HG02642 (cell line): ENCODE data around the gene RPS19.

Experiments
- ATAC-seq: cut with Tn5 transposase; IDR thresholded peaks from one replicate; pipeline ENCODE4 v1.9.1; 2021; ENCODE audit warnings: mild to moderate bottlenecking; ENCODE audit not compliant: unreplicated experiment, poor library complexity

RPS19 gene

DNA sequence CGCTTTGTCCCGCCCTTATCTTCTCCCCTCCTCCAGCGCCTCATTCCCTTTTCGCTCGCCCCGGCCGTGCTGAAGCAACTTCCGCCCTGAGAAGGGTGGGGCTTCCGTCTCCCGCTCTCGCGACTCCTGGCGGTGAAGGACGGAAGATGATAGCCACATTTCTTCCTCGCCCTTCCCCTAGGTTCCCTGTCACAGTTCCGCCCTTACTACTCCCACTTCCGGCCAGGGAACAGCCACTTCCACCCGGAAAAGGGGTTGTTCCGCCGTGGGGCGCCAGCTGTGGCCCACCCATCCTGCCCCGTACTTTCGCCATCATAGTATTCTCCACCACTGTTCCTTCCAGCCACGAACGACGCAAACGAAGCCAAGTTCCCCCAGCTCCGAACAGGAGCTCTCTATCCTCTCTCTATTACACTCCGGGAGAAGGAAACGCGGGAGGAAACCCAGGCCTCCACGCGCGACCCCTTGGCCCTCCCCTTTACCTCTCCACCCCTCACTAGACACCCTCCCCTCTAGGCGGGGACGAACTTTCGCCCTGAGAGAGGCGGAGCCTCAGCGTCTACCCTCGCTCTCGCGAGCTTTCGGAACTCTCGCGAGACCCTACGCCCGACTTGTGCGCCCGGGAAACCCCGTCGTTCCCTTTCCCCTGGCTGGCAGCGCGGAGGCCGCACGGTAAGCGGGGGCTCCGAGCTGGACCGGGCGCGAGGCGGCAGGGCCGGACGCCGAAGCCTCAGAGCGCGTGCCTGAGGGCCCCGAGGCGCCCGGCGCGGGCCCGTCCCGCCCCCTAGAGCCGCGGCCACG, at the start of gene RPS19:
RPS19 (plus strand) TSS at position 638 of the 801 bp plus-strand sequence. CDS start 520 bp downstream, outside the sequence.
- peak; percentile 84 for ATAC-seq

DNA sequence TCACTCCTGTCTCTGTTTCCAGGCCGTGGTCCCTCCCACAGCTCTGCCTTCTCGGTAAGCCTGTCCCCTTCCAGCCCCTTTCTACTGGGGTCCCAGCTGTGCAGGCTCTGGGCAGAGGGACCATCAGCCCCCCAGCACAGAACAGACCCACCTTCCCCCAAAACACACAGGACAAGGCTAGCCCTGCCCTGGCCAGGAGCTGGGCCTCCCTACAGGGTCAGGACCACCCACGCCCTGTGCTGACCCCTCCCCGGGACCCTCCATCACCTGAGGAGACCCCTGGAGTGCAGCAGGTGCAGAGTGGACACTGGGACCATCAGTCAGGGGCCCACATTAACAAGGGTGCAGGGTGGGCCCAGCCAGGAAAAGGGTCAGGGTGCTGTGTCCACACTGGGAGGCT, 49.8 kb upstream of the RPS19 start:
- ATAC-seq = no peak

DNA sequence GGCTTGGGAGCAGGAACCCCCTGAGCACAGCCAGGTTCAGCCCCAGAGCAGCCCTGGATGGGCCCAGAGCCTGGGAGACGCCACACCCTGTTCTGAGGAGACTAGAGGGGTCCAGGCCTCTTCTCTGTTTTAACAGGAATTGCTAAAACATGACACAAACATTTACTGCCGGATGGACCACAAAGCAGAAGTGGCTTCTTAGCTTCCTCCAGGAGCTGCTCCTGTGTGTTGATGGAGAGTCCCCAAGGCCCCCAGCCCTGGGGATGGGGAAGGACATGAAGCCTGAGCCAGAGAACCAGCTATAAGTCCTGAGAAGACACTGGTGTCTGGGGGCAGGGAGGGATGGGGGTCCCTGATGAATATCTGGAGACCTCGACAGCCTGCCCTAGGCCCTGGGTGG, 49.0 kb upstream of the RPS19 start:
- ATAC-seq = no peak

DNA sequence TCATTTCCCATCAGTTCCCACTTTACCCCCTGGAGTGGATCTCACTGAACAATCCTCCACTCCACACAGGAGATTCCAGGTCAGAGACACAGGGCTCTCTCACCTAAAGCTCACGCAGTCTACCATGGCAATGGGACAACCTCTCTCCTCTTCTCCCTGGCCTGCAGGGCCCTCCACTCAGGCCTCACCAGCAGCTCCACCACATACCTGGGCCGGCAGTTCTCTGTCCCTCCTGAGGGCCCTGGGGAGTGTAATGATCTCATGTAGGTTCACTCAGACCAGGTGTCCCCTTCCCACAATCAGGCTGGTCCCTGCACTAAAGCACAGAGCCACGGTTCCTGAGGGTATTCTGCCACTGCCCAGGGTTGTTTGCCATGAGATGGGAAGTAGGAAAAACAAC, 48.1 kb upstream of the RPS19 start:
- ATAC-seq = no peak

DNA sequence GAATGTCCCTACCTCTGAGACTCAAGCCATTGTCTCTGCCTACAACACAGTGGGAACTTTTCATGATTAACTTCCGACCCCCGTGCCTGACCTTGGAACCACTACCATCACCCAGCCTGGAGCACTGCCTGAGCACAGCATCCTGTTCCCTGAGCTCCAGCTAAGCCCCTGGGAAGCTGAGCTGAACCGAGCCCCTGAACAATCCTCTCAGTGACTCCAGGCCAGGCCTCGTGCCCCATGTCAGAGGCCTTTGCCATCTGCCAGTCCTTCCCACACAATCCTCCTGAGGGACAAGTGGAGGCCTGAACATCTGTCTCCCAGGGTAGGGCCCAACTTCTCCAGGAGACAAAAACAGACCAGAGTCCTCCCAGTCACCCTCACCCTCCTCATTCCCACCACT, 46.1 kb upstream of the RPS19 start:
- ATAC-seq = no peak

DNA sequence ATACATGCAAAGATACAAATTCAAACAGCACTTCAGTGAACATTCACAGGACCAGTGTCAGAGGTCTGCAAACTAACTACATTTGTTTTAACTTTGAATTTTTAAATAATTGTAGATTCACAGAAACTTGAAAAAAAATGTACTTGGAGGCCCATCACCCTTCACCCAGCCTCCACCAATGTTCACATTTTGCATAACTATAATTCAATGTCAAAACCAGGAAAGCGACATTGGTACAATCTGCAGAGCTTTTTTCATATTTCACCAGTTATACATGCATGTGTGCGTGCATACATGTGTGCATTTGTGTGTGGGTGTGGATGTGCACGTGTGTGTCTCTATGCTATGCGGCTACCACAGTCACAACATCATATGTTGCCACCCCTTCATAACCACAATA, 44.8 kb upstream of the RPS19 start:
- no peak for ATAC-seq

DNA sequence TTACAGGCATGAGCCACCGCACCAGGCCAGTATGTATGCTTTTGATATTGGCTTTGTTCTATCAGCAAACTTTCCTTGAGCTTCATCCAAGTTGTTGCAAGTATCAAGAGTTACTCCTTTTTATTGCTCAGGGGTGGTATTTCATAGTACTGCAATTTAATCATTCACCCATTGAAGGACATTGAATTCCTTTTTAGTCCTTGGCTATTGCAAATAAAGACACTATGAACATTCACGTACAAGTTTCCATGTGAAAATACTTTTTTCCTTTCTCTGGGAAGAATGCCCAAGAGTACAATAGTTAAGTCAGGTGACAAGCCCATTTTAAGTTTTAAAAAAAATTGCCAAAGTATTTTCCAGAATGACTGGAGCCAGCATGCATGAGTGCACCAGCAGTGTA, 43.3 kb upstream of the RPS19 start:
- ATAC-seq = no peak

DNA sequence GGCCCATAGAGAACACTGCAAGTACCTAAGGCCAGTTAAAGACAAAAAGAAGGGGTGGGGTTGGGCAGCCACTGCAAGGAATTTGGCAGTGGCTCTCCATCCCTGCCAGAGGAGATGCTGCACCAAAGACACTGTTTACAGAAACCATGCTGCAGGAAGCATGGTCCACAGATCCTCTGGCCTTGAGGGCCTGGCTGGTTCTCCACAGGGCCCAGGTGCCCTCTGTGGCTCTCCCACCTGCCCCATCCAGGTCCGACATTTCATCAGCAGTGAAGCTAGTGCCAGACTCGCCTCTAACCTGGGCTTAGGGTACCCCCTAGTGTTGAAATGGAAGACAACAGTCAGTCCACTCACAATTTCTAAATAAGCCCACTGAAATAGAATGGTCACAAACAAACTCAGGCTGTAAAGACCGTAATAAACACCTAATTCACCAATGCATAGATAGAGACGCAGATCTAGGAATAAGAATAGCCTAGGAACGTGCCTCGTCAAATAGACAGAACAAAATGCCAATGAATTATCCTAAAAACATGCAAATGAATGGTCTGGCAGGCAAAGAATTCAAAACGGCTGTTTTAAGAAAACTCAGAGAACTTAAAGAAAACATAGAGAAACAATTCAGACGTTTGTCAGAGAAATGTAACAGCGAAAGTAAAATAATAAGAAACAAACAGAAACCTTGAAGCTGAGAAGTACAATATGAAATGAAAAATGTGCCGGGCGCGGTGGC, 38.9 kb upstream of the RPS19 start:
- ATAC-seq = no peak

DNA sequence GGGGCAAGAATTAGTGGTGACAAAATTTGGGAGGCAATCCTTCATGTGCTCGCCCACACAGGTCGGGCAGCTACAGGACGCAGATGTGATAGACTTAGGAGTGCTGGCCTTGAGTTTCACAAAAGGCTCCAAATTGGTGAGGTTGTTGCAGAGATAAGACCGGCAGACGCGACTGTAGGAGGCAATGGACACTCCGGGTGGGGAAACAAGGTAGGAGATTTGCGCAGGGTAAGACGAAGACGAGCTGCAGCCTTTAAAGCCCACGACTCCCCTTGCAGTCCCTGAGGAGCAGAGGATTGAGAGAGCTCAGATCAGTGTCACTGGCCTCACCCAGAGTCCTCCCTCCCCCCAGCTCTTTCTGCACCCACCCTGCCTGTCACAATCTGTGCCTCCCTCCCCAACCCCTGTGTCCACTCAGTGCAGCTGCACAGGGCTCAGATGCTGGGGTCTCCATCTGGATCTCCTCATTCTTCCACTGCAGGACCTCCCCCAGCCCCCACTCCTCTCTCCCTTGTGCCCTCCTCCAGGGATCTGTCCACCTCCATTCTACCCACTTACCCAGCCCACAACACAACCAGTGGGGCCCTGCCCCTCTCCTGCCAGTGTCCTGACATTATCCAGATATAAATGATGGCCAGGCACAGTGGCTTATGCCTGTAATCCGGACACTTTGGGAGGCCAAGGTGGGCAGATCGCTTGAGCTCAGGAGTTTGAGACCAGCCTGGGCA, 21.9 kb upstream of the RPS19 start:
- no peak for ATAC-seq

DNA sequence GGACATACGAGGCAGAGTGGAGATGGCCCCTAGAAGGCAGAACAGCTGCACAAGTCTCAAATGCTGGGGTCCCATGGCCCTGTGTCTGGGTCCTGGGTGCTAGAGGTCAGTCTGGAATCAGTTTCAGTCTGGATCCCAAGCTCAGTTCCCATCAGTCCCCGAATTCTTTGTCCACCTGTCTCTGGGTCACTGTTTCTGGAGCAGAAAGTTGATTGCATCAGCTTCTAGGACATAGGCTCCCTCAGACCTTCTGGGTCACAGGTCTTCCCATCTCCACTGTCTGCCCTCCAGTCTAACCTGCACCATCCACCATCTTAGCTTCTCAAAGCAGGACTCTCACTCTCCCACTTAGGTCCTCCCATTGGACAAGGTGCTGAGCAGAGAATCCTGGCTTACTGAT, 20.8 kb upstream of the RPS19 start:
- no peak for ATAC-seq

DNA sequence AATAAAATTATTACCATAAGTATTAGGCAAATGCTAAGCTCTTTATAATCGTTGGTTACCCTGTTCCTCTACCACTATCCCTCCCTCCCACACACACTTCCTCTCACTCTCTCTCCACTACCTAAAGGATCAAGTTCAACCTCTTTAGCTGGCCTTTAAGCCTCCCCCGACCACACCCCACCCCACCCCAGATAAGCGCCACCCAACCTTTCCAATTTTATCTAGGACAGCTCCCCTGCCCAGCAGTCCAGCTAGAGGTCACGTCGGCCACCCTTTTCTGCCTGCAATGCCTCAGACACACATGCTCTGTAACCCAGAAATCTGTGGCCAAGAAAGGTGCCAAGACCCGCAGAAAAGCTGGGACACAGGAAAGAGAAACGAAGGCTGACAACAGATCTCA, 16.7 kb upstream of the RPS19 start:
- ATAC-seq = no peak

DNA sequence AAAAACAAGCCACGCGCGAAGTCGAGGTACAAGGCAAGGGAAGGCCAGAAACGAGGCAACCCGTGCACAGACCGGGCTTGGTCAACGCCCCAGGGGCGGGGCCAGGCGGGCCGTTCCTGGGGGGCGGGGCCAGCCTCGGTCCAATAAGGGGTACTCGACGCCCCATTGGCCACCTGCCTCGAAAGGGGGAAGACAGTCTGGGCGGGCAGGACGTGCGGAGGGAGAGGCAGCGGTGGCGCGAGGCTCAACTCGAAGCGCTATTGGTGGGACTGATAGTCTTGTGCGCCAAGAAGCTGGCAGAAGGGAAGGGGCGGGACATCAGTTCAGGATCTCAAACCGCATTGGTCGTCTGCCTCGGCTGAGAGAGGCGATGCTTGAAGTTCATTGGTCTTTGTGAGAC, 15.5 kb upstream of the RPS19 start, which contains the start of gene LYPD4:
LYPD4 (minus strand) TSS at position 83 of the 400 bp plus-strand sequence. CDS start 5,398 bp downstream, outside the sequence.
- no peak for ATAC-seq

DNA sequence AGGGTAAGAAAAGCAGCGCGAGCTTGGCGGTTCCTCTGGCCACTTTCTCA, 15.2 kb upstream of the RPS19 start, which contains the start of gene DMRTC2:
DMRTC2 (plus strand) TSS at position 42 of the 50 bp plus-strand sequence. CDS start 2,387 bp downstream, outside the sequence.
- no peak for ATAC-seq

DNA sequence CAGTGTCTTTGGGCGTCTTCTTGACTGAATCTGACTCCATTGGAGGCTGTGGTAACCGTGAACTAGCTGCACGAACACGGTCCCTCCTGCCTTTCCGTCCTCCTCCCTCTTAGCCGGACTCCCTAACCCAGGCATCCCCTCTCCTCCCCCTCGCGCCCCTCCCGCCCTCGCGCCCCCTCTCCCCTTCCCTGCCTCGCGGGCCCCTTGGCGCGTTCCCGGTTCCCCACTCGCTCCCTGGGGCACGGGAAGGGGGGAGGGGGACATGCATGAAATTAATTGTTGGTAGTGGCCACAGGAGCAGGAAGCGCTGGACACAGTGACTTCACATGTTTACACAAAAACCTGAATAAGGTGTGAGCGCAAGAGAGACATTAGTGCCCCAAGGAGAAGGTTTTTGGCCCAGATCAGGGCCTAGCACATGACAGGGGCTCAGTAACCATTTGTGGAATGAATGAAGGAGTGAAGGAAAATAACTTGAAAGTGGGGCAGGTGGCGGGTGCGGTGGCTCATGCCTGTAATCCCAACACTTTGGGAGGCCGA, 14.9 kb upstream of the RPS19 start:
- ATAC-seq = no peak

DNA sequence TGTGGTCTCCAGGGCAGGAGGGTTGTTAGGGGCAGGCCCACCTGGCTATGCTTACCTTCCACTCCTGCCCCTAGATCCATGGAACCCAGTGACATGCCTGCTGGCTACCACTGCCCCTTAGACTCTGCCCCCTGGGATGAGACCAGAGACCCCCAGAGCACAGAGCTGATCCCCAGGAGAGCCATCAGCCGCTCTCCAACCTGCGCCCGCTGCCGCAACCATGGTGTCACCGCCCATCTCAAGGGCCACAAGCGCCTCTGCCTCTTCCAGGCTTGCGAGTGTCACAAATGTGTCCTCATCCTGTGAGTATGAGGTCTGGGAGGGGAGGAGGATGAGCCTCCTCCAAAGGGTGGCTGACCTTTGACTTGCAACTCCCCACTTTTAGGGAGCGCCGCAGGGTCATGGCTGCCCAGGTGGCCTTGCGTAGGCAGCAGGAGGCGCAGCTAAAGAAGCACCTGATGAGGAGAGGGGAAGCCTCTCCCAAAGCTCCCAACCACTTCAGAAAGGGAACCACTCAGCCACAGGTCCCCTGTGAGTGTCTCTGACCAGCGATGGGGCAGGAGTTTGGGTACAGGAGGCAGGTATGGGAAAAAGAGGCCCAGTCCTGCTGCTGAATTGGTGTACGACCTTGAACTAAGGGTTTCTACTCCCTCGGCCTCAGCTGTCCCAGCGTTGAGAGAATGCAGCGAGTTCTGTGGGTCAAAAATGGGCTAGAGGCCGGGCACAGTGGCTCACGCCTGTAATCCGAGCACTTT, 12.5 kb upstream of the RPS19 start:
- ATAC-seq = no peak

DNA sequence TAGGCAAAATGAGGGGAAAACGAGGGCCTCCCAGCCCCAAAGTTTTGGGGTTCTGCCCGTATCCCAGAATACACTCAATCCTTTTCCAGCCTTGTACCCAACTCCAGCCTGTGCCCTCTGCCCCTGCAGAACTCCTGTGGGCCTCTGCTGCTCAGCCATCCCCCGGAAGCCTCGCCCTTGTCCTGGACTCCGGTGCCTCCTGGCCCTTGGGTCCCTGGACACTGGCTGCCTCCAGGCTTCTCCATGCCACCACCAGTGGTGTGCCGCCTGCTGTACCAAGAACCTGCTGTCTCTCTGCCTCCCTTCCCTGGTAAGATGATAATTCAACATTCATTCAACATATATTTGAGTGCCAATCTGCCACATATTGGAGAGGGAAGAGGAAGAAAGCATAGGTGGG, 11.4 kb upstream of the RPS19 start:
- ATAC-seq = no peak

DNA sequence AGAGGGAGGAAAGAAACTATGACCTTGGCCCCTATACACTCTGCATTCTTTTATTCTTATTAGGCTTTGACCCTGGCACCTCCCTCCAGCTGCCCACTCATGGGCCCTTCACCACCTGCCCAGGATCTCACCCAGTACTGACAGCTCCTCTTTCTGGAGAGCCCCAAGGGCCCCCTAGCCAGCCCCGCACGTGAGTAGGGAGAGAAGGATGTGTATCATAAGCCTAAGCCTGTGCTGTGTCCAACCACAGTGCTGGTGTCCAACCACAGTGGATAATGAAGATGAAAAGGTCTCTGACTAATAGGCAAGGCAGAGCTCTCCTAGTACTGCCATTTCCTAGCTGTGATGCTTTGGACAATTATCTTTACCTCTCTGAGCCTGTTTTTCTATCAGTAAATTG, 11.0 kb upstream of the RPS19 start:
- no peak for ATAC-seq

DNA sequence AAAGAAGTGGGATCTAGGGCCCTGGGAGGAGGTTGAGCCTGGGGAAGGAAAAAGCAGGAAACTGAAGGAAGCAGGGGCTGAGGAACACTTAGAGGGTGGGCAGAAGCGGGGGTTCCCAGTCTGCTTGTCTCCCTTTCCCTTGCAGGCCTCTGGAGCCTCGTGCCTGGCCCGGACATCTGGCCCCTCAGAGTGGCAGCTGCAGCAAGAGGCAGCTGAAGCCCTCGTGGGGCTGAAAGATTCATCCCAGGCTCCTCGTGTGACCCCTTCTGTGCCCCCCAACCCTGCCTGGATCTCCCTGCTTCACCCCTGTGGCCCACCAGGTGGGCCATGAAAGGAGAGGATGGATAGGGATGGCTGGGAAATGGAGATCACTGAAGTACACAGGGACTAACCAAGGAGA, 9.7 kb upstream of the RPS19 start:
- no peak for ATAC-seq

DNA sequence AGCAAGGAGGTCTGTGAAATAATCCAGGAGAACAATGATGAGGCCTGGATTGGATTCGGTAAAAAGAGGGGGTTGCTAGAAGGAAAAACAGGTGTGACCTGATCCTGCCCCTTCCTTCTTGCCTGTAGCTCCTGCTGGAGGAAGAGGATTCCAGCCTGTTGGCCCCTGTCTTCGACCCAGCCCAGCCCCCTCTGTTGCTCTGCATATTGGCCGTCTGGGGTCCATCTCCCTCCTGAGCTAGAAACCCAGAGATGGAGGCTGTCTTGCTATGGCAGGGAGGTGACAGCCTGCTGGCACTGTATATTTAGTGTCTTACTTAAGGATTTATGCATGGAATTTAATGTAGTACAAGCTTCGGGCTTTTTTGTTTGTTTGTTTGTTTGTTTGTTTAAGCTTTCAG, 8.6 kb upstream of the RPS19 start:
- no peak for ATAC-seq

DNA sequence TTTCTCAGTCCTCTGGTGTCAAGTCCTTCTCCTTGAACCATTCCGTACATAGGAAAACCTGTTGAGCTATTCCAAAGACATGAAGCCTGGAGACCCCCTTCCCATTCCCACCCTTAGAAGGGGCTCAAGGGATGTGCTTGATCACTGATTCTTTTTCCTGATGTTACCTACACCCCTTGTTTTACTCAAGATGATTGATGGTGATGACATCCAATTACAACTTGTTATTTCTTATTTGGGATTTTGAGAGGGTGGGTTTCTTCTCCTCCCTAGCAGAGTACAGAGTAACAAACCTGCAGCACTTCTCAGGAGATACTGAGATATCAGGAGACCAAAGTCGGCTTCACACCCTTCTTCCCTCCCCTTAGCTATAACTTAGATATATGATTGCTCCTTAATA, 6.7 kb upstream of the RPS19 start:
- no peak for ATAC-seq

DNA sequence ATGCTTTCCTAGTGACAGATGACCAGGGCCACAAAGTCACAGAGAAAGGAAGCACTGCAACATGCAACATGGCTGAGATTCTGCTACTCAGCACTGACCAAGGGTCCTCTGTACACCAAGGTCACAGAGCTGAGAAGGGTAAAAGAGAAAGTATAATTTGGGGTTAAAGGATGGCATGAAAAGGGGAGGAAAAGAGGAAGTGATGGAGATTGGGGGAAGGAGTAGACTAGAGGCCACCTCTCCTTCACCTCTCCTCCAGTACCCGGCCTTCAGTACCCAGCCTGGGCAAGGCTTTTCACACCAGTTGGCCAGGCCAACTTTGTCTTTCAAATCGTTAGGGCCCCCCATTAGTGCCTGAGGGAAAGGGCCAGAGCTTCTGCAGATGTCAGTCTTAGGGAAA, 6.3 kb upstream of the RPS19 start:
- ATAC-seq = no peak
